ENCODE data around the gene HOXC4.

HOXC4 gene

DNA sequence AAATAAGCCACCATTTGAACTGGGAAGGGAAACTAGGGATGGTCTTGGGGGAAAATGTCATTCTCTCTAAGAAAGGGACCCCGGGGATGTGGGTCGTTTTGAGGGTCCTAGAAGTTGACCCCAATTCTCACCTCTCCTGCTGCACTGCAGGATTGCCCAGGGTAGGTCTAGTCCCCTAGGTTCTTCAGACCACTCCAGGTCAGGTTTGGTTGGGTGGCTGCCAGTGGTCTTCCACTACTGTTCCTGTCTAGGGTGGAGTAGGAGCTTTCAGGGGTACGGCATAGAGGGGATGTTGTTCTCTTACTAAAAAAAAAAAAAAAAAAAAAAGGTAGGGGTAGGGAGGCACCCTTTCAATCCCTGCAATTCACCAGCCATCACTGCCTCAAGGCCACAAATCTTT lies 37.6 kb upstream of the HOXC4 start:
- DNase-seq (ENCODE audit: low spot score), result no peak

DNA sequence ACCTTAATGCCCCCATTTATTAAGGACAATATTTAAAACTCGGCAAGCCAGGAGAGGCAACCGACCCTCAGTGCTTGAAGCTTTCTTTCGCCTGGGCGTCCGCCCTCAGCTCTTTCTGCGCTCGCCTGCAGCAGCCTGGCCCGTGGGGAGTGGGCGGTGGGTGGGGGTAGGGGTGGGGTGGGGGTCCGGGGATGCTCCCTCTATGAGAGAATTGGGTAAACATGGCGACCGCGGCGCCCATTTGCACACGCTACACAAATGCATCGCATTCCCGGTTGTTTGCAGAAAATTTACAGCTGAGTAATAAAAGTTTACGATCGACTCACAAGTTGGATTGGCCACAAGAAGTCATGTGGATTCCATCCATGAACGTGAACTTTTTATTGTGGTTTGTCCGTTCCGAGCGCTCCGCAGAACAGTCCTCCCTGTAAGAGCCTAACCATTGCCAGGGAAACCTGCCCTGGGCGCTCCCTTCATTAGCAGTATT lies 37.1 kb upstream of the HOXC4 start:
- no peak for DNase-seq (ENCODE audit: low spot score)

DNA sequence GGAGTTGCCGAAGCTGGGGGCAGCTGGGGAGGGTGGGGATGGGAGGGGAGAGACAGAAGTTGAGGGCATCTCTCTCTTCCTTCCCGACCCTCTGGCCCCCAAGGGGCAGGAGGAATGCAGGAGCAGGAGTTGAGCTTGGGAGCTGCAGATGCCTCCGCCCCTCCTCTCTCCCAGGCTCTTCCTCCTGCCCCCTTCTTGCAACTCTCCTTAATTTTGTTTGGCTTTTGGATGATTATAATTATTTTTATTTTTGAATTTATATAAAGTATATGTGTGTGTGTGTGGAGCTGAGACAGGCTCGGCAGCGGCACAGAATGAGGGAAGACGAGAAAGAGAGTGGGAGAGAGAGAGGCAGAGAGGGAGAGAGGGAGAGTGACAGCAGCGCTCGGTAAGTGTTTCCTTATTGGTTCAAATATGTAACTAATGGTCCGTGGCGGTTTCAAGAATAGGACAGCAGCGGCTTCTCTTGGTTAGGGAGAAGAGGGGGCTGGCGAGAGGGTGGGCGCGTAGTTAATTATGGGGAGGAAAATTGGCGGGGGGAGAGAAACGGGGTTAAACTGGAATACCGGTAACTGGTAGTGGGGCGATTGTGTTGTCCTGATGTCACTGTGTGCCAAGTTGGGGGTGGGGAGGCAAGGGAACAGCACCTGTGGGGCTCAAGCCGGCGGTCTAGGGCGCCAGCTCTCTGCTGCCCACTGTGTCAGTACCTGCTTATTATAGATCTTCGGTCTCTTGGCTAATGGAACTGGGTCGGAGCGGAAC lies 36.4 kb upstream of the HOXC4 start:
- no peak for DNase-seq (ENCODE audit: low spot score)

DNA sequence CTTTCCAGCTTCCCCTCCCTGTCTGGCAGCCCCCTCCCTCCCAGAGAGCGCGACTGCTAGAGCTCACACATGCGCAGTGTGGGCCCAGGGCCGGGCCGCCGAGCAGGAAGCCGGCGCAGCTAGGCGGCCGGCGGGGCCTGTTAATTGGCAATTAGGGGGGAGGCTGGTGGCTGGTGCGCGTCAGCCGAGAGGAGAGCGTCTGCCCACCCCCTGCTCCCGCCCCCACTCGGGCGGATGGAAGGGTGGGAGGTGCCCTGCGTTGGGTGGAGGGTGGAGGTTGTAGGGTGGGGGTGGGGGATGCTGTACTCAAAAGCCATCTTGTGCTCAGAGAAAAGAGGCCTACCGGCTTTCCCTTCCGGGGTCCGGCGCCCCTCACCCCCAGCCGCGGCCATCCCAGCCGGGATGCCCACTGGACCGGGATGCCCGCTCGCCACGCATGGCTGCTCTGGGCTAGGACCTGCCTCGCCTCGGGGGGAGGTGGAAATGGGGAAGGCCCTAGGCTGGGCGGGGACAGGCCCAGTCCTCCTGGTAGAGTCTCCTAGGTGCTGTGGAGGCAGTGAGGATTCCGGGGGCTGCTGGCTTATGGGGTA lies 35.7 kb upstream of the HOXC4 start:
- DNase-seq (ENCODE audit: low spot score), result peak; percentile 76

DNA sequence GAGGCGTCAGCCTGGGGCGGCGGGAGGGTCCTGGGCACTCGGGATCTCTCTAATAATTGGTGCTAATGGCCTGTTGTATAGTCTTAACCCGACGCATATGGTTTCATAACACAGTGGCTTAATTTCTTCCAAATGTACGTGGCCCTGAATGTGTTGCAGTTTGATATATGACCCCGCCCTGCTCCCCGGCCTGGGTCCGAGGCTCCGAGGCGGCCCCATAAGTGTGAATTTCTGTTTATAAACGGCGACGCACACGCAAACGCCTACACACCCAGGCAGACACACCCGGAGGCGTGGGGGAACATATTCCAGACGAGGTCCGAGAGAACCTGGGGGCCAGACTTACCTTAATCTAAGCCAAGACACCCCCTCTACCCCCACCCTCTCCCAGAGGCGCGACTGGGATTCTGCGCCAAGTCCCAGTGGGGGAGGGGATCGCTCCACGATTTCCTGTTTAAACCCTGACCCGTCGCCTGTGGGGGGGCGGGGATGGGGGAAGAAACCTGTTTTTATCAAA lies 35.1 kb upstream of the HOXC4 start:
- no peak for DNase-seq (ENCODE audit: low spot score)

DNA sequence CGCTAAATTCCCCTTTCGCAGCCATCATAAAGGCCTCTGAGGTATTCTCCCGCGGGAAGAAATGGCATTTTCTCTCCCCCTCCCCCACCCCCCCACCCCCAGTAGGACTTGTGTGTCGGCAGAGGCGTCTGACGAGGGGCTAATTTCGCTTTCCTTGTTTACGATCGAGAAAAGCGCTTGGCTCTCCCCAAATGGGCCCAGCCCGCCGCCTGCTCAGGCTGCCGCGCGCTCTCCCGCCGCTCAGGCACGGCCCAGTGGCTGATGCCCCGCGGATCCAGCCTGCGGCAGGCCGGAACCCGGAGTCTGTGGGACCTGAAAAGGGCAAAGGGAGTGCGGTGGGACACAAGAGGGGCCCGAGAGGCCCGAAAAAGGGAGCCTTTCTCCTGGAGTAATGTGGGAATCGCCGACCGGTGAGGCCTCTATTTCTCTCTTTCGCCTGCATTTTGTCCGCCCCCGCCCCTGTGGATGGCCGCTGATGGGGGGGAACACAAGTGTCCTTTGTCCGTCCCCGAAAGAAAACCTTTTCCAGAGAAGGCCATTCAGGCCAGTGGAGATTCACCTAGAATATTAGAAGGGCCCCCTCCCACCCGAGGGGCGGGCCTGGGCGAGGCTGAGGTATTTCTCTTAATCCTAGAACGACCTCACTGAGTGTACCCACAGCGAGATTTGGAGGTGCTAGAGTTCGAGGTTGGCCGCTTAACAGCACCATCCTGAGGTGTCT lies 34.4 kb upstream of the HOXC4 start:
- DNase-seq (ENCODE audit: low spot score), result no peak

DNA sequence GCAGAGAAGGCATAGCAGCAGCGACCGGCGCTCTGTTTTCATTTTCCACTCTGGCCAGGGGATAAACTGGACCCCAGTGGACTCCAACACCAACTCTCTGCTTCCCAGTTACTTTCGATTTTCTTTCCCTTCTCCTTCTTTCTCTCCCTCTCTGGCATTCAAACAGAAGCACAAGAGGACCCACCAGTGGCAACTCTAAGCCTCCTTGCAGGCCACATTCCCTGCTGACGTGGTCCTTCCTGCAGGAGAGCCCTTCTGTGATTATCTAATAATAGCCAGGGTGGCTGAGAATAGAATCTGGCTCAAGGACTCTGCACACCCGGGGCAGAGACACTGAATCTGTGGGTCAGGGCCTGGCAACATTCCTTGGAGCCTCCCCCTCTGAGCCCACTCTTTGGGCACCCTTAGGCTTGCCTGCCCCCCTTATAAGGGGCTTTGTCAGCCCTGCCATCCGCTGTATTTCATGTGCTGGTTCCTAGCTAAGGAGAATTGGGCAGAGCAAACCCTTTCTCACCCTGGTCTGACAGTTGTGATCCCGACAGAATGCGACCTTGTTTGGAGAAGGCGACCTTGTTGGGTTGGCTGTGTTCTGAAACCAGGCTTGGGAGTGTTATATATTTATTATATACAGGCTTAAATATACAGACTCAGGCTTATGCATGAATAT lies 33.6 kb upstream of the HOXC4 start:
- DNase-seq (ENCODE audit: low spot score), result no peak

DNA sequence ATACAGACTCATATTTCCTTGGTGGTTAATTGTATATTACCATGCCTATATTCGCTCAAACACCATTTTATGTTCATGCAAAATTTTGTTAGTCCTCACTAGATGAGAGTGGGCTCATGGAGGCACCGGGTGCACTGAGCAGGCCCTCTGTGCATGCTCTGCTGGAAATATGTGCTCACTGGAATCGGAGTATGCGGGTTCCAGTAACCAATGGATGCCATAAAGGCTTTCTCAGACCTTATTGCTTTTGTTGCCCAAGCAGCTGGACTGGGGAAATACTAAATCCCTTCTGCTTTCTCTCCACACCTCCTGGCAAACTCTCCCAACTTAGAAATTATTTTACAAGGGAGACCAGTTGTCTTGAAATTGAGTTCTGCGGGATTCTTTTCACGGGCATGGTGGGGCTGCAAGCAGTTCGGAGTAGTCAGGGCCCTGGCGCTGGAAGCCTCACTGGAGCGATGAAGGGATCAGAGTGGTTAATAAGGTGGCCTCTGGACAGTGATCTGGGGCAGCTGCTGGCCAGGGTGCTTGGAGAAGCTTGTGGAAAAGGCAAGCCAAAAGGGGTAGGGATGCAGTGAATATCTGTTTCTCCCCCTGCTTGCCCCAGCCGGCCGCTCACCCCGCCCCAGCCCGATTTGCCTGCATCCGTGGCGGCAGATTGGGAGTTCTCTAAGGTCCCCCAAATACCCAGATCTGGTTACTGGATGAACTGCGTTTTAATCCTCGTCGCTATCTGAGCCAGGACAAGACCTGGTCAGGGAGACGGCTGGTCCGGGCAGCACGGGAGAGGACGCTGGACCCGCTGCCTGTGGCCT lies 32.8 kb upstream of the HOXC4 start:
- no peak for DNase-seq (ENCODE audit: low spot score)

DNA sequence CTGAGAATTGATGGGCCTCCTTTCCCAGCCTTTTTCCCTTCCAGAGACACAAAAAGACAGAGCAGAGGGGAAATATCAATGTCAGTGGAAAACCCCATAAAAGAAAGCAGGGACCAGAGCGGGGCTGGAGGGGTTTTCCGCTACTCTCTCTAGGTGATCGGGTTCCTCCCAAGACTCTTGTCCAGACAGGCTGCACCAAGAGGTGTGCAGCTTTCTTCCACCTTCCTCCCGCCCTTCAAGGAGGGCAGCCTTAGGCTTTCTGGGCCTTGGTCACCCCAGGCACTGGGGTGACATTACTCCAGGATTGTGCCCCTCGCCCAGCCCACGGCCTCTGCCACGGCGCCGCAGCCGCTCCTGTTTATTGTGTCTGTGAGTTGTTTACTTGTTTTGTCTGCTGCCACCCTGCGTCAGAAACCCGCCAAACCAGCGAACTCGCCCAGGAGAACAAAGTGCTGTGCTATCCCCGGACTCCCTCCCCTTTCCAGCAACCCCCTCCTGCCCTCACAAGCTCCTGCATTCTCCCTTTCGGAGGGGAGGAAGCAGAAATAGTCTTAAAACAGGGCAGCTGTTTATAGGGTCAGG lies 32.1 kb upstream of the HOXC4 start:
- DNase-seq (ENCODE audit: low spot score), result no peak

DNA sequence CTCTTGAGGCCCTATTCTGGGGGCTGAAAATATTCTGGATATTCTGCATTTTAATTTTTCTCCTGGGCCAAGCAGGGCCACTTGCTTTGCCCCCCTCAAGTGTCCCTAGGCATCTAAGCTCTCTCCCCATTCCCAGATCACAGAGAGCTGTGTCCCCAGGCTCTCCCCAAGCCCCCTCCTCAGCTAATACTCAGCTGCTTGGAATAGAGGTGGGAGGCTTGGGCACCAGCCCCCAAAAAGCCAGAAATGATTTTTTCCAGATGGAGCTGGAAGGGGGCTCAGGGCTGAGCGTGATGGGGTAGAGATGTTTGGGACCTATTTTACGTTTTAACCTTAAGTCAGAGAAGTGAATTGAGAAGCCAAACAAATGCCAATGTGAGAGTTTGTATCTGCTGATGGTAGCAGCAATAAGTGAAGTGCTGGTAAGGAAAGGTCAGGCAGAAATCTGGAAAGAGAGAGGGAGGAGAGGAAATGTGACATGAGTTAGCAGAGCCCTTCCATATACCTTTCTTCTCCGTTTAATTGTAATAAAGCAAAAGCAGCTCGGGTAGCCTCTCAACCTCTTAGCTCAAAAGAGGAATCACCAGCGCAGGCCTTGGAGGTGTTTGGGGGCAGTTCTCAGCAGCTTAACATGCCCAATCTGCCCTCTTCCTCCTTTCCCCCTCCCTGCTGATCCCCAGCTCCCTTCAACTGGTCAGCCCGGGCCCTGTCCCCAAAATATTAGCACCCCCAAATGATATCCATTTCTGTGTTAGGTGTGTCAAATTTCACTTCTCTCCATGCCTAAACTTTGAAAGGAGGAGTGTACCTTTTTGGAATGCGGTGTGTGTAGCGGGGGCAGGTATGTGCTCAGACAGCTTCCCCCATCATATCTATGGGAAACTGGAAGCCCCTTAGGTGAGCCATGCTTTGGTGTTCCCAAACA lies 30.4 kb upstream of the HOXC4 start:
- DNase-seq (ENCODE audit: low spot score), result no peak

DNA sequence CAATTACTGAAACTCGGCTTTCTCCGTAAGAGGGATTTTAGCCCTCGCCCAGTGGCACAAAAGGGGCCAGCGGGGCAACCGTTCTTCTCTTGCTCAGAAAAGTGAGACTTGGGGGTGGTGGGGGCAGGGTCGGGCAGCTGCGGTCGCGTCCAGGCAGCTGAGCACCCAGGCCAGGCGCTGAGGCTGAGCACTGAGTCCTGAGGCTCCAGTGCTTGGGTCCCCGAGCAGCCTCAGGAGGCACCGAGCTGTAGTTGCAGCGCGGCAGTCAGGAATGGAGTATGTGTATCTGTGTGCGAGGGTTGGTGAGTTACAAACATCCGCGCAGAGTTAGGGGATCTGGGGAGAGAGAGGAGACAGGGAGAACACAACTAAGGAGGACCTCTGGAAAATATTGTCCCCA lies 29.5 kb upstream of the HOXC4 start:
- DNase-seq (ENCODE audit: low spot score), result no peak

DNA sequence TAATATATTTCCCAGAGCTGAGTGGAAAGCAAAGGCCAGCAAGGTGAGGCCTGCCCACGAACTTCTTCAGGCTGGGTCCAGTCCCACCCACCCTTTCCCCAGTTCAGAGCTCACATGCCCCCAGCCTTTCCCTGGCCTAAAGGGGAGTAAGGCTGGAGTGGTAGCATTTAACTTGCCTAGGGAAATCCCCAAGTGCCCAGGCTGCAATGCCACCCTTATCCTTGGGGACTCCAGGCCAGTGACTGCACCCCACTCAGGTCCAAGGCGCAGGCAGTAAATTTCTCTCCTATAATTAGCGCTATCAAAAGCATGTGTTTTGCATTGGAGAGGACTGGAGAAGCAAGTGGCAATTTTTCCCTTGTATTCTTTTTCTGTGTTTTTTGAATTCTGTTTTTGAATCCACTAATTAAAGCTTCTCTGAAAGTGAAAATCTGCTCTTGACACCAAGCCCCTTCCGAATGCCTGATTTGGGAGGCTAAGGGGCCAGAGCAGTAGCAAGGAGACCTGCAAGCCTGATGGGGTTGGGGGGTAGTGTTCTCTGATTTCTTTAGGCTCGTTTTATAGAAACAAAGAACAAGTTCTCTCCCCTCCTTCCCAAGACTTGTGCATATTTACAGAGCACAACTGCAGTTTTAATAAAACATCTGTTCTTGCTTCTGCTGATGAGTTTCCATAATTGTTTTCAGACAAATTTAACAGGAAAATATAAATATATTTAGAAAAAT lies 28.9 kb upstream of the HOXC4 start:
- no peak for DNase-seq (ENCODE audit: low spot score)

DNA sequence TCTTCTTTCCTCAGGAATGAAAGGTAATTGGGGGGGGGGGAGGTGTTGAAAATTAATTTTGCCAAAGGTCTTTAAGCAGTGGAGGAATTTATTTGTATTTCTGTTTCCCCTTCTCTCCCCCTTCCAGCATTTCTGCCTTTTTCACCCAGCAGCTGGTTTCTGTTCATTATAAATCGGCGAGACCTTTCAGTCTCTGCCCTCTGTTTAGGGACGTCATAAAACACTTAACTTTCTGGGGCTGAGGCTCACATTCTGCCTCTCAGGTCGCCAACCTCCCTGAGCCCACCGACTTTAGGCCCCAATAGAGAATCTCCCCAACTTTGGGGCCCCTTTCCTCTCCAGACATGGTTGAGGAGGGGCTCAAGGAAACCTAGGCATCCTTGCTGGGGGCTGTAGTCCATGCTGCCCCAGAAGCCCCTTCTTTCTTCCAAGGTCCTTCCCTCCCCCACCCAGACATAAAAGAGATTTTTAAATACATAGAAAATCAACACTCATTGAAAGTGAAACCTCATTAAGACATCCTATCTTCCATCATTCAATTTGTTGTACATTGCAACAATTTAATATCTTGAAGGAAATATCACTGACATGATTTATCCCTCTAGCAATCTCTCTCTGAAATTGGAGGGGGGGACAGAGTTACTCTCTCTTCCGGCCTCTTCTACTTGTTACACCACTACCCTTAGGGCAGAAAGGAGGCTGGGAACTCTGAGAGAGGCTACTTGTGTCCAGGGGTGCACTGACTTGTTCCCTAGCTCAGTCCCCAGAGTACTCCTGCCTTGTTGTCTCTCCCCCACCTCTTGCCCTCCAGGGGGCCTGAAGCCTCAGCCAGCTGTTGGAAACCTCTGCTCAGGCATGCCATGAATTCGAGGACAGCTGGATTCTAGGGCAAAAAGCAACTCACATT lies 27.9 kb upstream of the HOXC4 start:
- no peak for DNase-seq (ENCODE audit: low spot score)

DNA sequence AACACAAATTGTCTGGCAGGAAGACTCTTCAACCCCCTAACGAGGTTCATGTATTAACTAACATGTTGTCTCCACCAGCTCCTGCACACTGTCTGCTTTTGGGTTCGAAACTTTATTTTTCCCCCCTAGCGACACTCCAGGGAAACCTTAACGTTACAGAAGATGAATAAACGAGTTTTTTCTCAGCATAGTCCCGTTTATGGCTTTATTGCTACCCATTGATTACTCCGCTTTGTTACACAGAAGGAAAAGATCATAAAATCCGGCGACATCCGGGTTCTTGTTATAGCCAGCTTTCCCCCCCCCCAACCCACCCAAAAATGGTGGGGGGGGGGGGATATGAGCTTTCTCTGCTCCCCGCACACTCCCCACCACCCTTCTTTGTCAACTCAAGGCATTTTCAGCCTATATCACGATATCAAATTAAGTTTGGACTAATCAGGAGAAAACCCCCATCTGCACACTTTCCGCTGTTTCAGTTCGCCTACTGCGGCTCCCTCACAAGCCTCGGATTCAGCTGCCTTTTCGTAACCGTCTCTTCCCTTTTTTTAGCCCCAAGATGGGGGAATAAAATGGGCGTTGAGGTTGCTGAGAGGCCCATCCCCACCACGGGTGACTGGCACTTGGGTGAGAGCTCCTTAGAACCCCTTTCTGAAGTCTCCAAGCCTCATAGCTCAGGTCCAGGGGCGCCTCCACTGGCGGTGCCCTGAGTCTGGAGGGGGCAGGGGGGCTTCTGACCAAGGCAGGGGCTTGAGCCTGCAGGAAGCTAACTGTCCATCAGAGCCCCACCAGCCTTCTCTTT lies 26.8 kb upstream of the HOXC4 start:
- DNase-seq (ENCODE audit: low spot score), result no peak

DNA sequence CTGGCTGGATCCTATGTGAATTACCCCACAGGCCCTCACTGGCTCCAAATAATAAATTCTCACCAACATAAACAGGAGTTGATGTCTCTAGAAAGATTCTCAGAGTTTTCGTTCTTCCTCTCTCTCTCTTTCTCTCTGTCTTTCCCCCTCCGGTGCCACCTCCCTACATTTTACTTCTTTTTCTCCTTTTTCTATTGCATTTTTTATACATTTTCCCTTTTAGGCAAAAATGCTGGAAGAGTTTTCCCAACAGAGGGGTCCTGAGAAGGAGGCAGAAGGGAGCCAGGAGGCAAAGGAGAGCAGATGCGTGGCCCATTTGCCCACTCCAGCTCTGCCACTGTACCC lies 26.2 kb upstream of the HOXC4 start:
- DNase-seq (ENCODE audit: low spot score), result no peak

DNA sequence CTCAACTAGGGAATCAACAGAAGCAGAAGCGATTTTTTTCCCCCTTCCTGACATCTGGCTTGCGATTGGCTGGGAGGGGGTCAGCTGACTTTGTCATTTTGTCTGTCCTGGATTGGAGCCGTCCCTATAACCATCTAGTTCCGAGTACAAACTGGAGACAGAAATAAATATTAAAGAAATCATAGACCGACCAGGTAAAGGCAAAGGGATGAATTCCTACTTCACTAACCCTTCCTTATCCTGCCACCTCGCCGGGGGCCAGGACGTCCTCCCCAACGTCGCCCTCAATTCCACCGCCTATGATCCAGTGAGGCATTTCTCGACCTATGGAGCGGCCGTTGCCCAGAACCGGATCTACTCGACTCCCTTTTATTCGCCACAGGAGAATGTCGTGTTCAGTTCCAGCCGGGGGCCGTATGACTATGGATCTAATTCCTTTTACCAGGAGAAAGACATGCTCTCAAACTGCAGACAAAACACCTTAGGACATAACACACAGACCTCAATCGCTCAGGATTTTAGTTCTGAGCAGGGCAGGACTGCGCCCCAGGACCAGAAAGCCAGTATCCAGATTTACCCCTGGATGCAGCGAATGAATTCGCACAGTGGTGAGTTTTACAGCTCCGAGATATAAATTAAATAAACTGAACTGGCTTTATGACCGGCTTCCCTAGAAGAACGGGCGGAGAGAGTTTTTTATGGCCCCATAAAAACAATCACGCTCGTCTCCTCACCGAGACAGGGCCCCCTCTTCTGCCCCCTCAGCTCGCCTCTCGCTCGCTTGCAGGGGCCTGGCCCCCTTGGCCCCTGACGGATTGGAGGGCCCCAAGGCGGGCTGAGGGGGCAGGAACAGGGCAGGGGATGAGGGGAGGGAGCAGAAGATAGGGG lies 25.1 kb upstream of the HOXC4 start, which contains the start of gene HOXC6:
Gene HOXC6 (plus strand): TSS at position 127 of the 888 bp plus-strand sequence. CDS start 82 bp downstream, at position 209.
- no peak for DNase-seq (ENCODE audit: low spot score)

All from CD4-positive, alpha-beta T cell treated with Interleukin-15 for 4 hours (primary cell).